GM12892 (cell line): ENCODE results near the gene PKIB.

Experiments
- POLR2A ChIP-seq: IDR thresholded peaks from 2 replicates; pipeline ENCODE4 v1.6.1; 2011; ENCODE audit warnings: low read depth, low read length, control low read depth
- POLR2AphosphoS5 ChIP-seq: IDR thresholded peaks from 2 replicates; pipeline ENCODE4 v1.6.1; 2011; ENCODE audit warnings: low read depth, low read length, control low read depth
- TAF1 ChIP-seq: IDR thresholded peaks from 2 replicates; pipeline ENCODE4 v1.6.1; 2011; ENCODE audit warnings: low read depth, mild to moderate bottlenecking, control low read depth, low read length, borderline replicate concordance

- TF ChIP-seq POLR2A = no peak
- no peak for TF ChIP-seq TAF1
- no peak for TF ChIP-seq POLR2AphosphoS5
Observed at GRCh38 chr6:122692175-122692598, 82.0 kb downstream of the PKIB start.
